HUDEP-2 (cell line): ENCODE results near the gene MAPT.

Experiments used
- DNase-seq, 76 experiments: peaks; one replicate each; lab custom pipeline; 2025; ENCODE audit not compliant: unreplicated experiment in 76 of 76; lab: John Stamatoyannopoulos, UW

Gene MAPT

DNA sequence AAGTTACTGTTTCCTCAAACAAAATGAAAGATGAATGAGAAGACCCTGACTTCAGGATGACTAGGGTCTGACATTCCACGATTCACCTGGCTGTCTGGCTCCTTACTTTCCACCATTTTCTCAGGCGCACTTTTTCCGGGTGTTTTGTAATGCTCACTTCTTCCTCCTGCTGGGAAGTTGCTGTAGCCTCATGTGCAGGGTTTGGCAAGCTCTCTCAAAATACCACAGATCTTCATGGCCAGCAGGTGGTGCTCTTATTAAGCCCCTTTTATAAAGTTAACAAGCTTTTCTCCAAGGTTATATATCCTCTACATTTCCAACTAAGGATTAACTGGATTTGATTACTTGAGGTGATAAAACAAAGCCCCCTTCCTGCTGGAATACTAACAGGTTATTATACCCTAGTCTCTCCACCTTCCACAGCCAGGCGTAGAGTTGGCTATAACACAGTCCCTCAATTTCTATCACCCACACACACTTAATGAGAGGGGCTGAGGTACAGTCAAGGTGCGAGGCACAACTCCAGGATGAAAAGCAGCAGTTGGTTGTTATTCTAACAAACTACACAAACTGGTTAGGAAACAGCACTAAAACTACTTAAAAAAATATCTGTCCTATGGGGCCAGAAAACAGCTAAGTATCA is 150.1 kb downstream of the MAPT start:
- DNase-seq: peak in 64 of 76 experiments; percentile 8 to 74 (median 40)

DNA sequence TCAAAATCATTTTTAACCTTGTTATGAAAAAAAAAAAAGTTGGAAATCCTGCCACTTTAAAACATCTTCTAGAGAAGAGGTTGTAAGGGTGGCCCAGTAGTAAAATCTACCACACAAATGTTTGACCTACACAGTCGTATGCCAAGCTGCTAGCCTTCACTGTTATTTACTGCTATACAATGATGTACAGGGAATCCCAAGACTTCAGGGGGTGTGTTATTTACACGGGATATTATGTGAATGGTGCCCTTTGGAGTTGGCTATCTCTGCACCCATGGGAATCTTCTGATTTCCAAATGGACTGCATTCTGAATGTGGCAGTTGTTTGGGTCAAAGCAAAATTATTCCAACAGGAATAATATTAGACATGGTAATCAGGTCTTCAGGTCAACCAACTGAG is 150.6 kb downstream of the MAPT start:
- no peak for DNase-seq

DNA sequence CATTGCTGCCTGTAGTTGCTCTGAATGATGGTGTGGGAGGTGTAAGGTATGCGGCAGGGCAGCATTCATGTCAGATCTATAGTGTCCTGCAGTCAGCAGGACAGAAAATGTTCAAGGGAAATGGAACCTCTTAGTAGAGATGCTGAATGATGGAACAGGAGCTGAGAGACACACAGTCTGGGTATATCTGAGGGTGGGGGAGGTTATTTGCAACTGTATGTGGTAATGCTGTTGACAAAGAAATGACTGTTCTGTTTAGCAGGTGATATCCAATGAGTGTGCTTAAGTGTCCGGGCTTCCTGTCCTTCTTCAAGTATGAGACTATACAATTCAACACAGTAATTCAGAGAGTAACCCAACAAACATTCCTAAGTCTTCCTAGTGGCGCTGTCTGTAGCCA is 151.3 kb downstream of the MAPT start:
- DNase-seq: no peak

- no peak for DNase-seq
Measured at GRCh38 chr17:46046957-46047356, 152.6 kb downstream of the MAPT start.

- no peak for DNase-seq
Measured at GRCh38 chr17:46047398-46047797, 153.0 kb downstream of the MAPT start.

DNA sequence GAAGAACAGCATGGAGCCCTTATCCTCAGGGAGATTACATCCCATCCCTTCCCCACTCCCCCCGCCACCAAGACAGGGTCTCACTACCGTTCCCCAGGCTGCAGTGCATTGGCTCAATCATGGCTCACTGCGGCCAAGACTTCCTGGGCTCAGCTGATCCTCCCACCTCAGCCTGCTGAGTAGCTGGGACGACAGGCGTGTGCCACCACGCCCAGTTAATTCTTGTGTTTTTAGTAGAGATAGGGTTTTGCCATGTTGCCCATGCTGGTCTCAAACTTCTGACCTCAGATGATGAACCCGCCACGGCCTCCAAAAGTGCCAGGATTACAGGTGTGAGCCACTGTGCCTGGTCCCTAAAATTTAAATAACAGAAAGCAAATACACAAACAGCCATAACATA is 153.5 kb downstream of the MAPT start:
- DNase-seq: peak in 57 of 76 experiments; percentile 12 to 63 (median 37)

- DNase-seq: peak in 2 of 76 experiments; percentile 3 to 14
Measured at GRCh38 chr17:46049656-46050055, 155.3 kb downstream of the MAPT start.

DNA sequence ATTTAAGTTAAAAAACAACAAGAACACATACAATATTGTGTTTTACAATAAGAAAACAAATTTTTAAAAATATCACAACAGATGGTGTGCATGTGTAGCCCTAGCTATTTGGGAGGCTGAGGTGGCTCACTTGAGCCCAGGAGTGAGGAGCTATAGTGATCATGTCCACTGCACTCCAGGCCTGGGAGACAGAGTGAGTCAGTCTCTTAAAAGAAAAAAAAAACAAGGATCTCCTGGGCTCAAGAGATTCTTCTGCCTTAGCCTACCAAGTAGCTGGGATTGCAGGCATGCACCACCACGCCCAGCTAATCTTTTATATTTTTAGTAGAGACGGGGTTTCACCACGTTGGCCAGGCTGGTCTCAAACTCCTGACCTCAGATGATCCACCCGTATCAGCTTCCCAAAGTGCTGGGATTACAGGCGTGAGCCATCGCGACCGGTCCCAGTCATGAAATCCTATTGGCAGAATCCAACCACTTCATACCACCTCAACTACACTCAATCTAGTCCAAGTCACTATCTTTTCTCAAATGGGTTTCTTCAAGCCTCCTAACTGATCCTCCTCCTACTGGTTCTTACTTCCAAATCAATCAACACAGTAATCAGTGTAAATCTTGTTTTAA is 159.7 kb downstream of the MAPT start:
- no peak for DNase-seq

- peak in 2 of 76 experiments; percentile 4 to 23 for DNase-seq
Measured at GRCh38 chr17:46056800-46057304, 162.5 kb downstream of the MAPT start.

- no peak for DNase-seq
Measured at GRCh38 chr17:46057366-46057765, 163.0 kb downstream of the MAPT start.

GRCh38 chr17:46059486-46059885 is 165.1 kb downstream of the MAPT start:
- peak in 36 of 76 experiments; percentile 5 to 71 (median 30) for DNase-seq

- DNase-seq: no peak
Measured at GRCh38 chr17:46060461-46060860, 166.1 kb downstream of the MAPT start.

DNA sequence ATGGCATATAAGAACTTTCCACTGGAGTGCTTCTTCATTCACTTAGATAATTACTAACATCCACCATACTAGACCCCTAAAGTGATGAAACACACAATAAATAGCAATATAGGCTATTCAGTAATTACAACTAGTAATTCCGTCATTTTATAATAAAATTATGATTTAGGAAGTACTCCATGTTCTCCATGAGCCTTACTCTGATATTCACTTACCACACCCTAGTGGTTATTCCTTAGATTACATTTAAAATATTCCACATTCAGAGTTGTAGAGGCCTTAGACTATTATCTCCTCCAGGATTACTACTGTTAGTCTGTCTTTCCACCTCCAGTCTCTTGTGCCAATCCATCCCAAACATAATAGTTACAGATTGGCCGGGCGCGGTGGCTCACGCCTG is 167.1 kb downstream of the MAPT start:
- peak in 8 of 76 experiments; percentile 19 to 33 (median 26) for DNase-seq

DNA sequence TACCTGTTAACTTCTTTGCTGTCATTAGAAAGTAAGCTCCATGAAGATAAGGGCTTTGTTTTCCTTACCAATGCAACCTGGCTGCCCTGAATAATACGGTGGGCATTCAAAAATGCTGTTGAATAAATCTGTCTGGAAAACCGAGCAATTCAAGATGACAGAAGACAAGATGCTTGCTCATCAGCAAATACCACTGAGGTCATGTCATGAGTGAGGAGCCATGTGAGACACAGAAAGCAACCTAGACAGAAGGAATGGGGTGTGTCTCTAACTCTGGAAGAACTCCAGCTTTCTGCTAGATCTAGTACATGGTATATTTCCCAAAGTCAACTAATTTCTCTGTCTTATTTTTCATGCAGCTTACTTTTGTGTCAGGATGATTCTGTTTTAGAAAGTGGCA is 168.9 kb downstream of the MAPT start:
- peak in 27 of 76 experiments; percentile 4 to 60 (median 35) for DNase-seq

- no peak for DNase-seq
Measured at GRCh38 chr17:46064460-46064859, 170.1 kb downstream of the MAPT start.

- DNase-seq: no peak
Measured at GRCh38 chr17:46071796-46072195, 177.4 kb downstream of the MAPT start.

DNA sequence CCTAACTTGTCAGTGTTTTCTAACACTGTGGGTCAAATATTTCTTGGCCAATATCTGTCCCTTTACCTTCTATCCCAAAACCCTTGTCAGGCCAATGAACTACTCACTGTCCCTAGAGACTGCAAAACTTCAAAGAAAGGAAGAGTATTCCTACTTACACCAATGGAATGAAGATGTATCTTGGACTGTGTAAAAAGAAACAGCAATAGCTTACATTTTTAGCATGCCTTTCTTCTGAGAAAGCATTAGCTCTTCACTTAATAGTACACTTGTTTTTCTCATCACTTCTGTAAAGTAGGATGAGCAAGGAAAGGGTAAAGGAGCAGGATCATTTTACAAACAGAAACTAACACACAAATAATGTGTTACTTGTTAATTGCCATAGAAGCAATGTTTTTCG is 178.6 kb downstream of the MAPT start:
- DNase-seq: no peak

DNA sequence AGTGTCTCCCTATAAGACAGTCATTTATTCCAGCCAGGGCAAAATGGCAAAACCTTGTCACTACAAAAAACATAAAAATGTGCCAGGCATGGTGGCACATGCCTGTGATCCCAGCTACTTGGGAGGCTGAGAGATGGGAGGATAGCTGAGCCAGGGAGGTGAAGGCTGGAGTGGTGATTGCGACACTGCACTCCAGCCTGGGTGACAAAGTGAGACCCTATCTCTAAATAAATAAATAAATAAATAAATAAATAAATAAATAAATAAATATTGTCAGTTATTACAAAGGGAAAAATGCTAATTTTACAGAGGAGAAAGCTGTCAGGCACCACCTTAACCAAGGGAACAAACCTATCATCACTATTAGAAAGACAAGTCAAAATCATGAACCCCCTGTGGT is 180.2 kb downstream of the MAPT start:
- DNase-seq: no peak
